ENCODE data around the gene ELF4.
"Not testable (repeated sequence)": the region's sequence is repeated elsewhere in the genome, so short reads cannot be mapped to it uniquely, and the experiment has no call there.

The ELF4 gene

GRCh38 chrX:130110379-130111219 lies at the start of gene ELF4:
ELF4 (minus strand) TSS chrX:130110497; CDS start chrX:130081330, 29,167 bp downstream.
- DNase-seq = no peak

DNA sequence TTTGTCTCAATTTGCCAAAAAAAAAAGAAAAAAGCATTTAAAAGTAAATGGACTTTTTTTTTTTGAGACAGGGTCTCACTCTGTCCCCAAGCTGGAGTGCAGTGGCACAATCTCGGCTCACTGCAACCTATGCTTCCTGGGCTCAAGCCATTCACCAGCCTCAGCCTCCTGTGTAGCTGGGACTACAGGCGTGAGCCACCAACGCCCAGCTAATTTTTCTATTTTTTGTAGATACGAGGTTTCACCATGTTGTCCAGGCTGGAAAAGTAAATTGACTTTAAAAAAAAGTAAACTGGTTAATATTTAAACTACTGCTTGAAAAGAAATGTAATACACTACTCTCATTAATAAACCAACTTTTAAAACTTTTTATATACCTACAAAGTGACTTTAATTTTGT lies 49.5 kb upstream of the ELF4 start:
- DNase-seq = no peak

DNA sequence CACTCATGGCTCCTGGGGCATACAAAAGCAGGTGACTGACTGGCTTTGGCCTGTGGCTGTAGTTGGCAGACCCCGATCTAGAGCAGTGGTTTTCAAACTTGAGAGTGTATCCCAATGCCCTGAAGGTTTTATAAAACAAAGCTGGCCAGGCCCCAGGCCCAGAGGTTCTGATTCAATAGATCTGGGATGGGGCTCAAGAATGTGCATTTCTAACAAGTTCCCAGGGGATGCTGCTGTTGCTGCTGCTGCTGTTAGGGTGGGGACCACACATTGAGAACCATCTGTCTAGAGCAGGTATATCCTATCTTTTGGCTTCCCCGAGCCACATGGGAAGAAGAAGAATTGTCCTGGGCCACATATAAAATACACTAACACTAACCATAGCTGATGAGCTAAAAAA lies 48.0 kb upstream of the ELF4 start:
- DNase-seq = no peak

DNA sequence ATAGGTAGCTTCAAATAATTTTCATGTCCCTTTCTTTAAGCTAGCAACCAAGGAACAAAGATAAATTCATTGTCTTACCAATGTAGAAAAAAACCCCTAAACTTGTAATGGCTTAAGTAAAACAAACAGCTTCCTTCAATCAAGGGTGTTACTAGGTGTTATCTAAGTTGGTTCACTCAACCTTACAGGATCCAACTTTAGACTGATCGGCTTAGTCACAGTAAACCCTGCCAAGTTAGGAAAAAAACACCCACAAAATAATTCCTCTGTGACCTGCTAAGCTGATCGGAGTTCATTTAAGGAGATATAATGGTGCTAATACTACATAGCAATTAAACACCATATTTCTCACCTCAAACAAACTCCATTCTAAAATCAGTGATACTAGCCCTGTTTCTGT lies 45.3 kb upstream of the ELF4 start:
- no peak for DNase-seq

DNA sequence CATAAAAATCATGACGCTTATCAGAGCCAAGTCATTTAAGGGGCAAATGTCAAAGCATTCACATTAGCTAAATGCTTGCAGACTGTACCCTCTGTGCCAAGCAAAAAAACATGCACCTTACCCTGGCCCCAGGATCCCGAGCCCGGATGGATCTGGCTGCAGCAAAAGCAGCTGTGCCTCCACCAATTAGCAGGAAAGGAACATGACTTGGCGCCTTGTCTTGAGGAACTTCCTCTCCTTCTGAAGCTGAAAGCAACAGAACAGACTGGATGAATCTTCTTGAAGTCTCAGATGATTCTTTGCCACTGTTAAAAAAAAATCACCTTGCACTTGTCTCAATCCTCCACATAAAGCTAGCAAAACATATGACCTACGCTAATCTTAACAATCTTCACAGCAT lies 37.3 kb upstream of the ELF4 start:
- no peak for DNase-seq

GRCh38 chrX:130145123-130145522 lies 34.8 kb upstream of the ELF4 start:
- DNase-seq = no peak

DNA sequence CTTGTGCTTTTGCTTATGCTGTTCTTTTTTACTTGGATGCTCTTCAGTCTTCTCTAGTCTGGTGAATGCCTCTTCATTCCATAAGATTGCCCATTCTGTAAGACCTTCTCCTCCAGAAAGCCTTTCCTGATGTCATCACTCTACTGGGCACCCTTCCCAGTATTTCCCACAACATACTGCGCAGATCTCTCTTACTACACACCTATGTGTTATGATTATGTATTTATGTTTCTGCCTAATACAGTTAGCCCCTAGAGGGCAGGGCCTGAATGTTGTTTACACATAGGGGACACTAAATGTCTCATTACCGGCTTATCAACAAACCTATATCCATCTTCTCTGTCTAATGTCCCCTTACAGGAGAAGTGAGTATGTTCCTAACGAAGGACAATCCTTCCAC lies 34.2 kb upstream of the ELF4 start:
- no peak for DNase-seq

DNA sequence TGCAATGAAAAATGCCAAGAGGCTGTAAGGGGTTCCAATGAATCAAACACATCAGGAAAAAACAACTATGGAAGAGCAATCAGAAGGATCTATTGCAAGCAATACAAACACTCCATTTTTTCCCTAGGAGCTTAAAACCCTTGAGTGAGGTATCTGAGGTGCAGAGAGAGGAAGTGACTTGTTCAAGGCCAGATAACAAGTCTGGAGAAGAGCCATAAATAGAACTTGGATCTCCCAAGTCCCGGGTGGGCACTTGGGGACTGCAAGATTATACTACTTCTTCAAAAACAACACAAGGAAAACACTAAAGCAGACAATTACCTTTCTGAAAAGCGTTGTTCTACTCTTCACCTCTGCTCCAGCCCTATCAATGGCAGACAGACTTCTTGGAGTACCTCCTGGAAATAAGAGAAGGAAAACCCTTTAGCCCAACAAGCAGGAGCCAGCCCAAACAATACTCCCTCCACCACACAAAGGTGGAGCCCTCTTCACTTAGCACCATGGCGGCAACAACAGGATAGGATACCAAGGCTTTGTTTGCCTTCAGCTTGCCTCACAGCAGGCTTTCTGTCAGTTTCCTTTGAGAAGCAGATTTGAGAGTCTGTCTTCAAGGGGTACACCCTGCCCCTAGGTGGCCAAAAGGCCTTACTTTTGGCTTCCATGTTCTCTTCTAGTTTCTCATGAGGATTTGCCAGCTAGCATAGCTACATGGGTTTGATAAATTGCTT lies 29.3 kb upstream of the ELF4 start:
- no peak for DNase-seq

- no peak for DNase-seq
These were observed 26.7 kb upstream of the ELF4 start for GRCh38 chrX:130136961-130137360.

GRCh38 chrX:130136496-130136895 lies 26.2 kb upstream of the ELF4 start:
- DNase-seq = no peak

DNA sequence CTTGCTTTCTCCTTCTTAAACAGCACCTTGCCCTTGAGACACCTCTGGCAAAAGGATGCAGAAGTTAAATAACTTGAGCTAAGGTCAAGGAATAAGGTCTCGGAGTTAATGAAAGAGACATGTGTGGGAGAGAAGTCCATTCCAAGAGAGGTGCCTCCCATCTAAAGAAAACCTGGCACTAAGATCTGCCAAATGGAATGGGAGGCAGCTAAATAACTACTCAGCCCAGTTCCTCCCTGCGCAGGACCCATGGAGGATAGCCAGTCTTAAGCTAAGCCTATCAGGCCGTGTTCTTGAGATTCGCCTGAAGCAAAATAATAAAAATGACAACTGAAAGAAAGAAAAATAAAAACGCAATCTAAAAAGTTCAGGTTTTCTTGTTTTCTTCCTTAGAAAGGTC lies 20.7 kb upstream of the ELF4 start:
- no peak for DNase-seq

DNA sequence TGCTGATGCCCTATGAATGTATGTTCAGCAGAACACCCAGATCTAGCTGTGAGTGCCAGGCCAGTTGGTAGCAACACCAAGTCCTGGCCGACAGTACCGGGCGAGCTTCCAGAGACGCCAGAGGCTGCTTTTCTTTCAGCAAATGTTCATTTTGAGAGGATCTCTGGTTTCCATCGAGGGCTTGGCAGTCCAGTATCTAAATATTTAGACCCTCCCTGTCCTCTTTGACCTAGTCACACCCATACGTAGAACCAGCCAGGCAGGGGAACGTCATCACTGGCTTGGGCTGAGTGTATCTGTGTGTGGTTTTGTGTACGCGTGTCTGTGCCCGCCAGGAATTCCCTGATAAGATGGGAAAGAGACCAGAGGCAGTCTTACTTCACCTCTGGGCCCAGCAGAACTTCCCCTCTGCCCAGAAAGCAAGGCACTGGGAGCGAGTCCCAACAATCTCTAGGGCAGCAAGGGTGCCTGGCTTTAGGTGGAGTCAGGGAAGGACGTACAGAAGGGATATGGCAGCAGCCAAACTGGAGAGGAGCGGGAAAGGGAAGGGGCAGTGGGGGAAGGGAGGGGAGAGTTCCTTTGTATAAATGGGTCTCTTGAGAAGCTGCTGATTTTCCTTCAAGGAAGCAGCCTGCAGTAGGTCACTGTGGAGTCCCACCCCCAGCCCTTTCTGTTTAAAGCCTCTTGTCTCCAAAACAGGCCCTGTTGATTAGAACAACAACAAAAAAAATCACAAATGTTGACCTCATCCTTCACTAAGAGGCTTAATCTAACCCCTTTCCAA lies 15.0 kb upstream of the ELF4 start:
- no peak for DNase-seq

GRCh38 chrX:130124577-130124976 lies 14.3 kb upstream of the ELF4 start:
- DNase-seq = no peak

- no peak for DNase-seq
These were observed 11.2 kb upstream of the ELF4 start for GRCh38 chrX:130121505-130121800.

DNA sequence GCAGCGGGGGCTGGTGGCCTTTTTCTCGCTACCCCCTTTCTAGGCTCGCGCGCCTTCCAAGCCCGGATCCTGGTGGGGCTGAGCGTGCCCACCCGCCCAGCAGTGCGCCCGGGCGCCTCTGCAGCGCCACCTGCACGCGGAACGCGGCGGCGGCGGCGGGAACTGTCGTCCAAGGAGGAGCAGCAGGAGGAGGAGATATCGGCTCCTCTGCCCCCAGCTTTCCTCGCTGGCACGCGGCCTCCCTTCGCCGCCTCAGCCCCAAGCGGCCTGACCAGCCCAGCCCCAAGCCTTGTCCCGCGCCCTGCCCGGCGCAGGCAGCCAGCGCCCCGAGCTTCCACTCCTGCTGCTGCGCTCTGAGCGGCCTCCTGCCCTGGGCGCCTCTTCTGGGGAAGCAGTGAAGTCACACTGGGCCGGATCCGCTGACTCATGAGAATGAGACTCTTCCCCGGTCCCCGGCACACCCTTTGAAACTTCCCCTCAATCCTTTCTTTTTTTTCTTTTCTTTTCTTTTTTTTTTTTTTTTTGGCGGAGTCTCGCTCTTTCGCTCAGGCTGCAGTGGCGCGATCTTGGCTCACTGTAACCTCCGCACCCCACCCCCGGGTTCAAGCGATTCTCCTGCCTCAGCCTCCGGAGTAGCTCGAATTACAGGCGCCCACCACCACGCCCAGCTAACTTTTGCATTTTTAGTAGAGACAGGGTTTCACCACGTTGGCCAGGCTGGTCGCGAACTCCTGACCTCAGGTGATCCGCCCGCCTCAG lies 10.6 kb upstream of the ELF4 start:
- DNase-seq = no peak

GRCh38 chrX:130120321-130120731 lies 10.0 kb upstream of the ELF4 start:
- DNase-seq = no peak

DNA sequence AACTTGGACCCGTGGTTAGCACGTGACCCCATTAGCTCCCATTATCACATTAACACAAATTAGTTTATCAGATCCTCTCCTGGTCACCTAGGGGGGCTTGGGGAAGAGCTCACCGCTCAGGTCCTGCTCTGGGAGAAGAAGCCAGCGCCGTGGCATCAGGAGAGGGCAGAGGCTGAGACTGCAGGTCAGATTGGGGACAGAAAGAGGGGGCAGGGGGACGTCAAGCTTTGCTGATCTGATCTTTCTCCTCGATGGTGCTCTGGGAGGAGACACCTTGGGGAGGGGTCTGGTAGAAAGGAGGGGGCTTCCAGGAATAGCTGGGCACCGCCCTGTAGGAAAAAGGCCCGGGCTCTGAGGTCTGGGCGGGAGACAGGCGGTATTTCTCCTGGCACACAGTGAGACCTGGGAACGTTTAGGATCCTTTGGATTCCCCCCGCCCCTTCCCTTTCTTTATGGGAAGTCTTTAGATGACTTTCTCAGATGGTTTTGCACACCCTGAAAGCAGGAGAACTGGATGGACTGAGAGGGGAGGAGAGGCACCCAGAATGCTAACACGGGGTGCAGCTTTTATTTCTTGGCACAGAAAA lies 9.1 kb upstream of the ELF4 start:
- no peak for DNase-seq

- no peak for DNase-seq
These were observed 8.4 kb upstream of the ELF4 start for GRCh38 chrX:130118441-130119311.

DNA sequence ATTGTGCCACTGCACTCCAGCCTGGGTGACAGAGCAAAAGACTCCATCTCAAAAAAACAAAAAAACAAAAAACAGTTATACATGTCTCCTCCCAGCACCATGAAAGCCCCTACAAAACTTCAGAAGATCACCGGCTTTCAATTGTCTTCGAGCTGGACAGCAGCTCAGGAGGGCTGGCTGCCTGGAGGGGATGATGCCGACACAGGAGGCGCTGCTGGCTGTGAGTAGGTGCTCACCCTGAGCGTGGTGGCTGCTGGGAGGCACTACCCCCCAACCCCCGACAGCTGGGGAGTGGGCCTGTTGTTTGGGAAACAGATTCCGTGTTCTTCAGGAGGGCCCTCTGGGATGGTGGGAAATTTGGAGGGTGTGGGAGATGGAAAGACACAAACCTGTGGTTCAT lies 6.9 kb upstream of the ELF4 start:
- DNase-seq = no peak

- DNase-seq = not testable (repeated sequence)
These were observed 5.0 kb upstream of the ELF4 start for GRCh38 chrX:130115119-130115885.

DNA sequence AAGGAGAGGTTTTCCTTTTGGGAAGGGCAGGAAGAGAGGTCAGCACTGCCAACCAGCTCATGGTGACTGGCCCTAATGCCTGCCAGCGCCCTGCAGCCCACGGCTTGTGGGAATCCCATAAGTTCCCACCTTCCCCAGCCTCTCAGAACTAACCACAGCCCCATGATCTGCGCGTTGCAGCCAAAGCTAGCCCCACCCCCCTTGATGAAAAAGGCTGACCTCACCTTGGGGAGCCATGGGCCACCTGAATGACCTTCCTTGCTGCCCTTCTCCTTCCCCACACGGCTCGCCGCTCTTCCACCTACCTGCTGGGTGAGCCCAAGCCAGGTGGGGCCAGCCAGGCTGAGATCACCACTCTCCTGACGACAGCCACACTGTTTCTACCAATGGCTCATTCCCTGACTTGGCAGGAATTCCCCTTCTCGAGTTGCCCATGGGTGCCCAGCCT lies 3.9 kb upstream of the ELF4 start:
- no peak for DNase-seq
